Measurements from ENCODE around the gene FKBP1A. TPM values are rescaled to one million over a fixed set of nuclear protein-coding genes. Genes with fewer than 3 reads are reported as not detected.
A peak's percentile ranks its signal among the peaks of the same experiment; 100 is the strongest.

The FKBP1A gene
- total and polyA plus RNA-seq, 2 donors (not counting 3 experiments of a cell fraction or from before 2014, with no cell fraction given), result 968 to 1,972 TPM

- Histone ChIP-seq H2AFZ (ENCODE audit: low read depth, low read length) (no peak overlapping the region), H3K9ac (replicated peaks; ENCODE audit: extremely low read depth, insufficient read depth, low read length) (no peak overlapping the region), H3K4me2 (ENCODE audit: insufficient read depth, low read length) (no peak overlapping the region), H3K9me1 (replicated peaks; ENCODE audit: control insufficient read depth, extremely low read depth, insufficient read depth, low read length) (no peaks in the 10 kb centered on the region), H3K27ac (ENCODE audit: insufficient read depth, low read depth, low read length) (no peak overlapping the region), H3K36me3 (ENCODE audit: control insufficient read depth in 2 of 2, extremely low read depth in 1 of 2, insufficient read depth in 2 of 2, low read length in 2 of 2) (no peaks in the 10 kb centered on the region), H3K9me3 (replicated peaks; ENCODE audit: control insufficient read depth, insufficient read depth, low read length) (no peaks in the 10 kb centered on the region), H3K4me1 (ENCODE audit: control insufficient read depth, extremely low read depth, insufficient read depth, low read length) (peaks cover 65% of the 10 kb centered on the region), H3K4me3 (replicated peaks in 1 of 3; ENCODE audit: insufficient read depth in 1 of 3, low read depth in 1 of 3, low read length in 3 of 3) (no peak overlapping the region), H3K27me3 (ENCODE audit: control insufficient read depth in 2 of 2, insufficient read depth in 2 of 2, low read length in 2 of 2) (no peaks in the 10 kb centered on the region), H4K20me1 (replicated peaks; ENCODE audit: control insufficient read depth, extremely low read depth, insufficient read depth, low read length) (no peaks in the 10 kb centered on the region), H3K79me2 (ENCODE audit: control insufficient read depth, insufficient read depth, low read length) (peaks cover 27% of the 10 kb centered on the region)
- BruUV-seq (replicated peaks), result no TSS peak
- TF ChIP-seq POLR2A (IDR thresholded peaks at IDR 0.05; ENCODE audit: low read depth, low read length), result no peak
- TF ChIP-seq MAX (IDR thresholded peaks at IDR 0.05; ENCODE audit: insufficient read depth, insufficient read length), result no peak
- no peak for TF ChIP-seq EZH2 (IDR thresholded peaks at IDR 0.05; ENCODE audit: borderline replicate concordance, low read depth, low read length, severe bottlenecking)
- TF ChIP-seq FOS (IDR thresholded peaks at IDR 0.05; ENCODE audit: borderline replicate concordance, insufficient read depth, low read length), result no peak
- CTCF ChIA-PET, result interaction anchor here (2.4 kb wide), 1 partner anchor 11 kb away, joined by 5 read pairs; no protein-coding TSS in a partner anchor
- POLR2A ChIA-PET, result interaction anchor here (0.6 kb wide), 1 partner anchor 59 kb away, joined by 3 read pairs; no protein-coding TSS in a partner anchor
- intact Hi-C loops (cut with micrococcal nuclease), result no loop called here
- no peak for FAIRE-seq
- DNase-seq (ENCODE audit: low read depth, low spot score), result no peak
- dilution Hi-C loops (cut with MboI; ENCODE audit: extremely low pct_ligation_motif_present, low sequenced_read_pairs), result no loop called here
Measured at GRCh38 chr20:1331101-1331500, 61.8 kb downstream of the FKBP1A start.

- dilution Hi-C loops (cut with MboI; ENCODE audit: extremely low pct_ligation_motif_present, low sequenced_read_pairs) (no loop called here), intact Hi-C loops (cut with micrococcal nuclease) (no loop called here)
- no peak overlapping the region for H3K4me3 ChIP-seq (replicated peaks in 1 of 3; ENCODE audit: insufficient read depth in 1 of 3, low read depth in 1 of 3, low read length in 3 of 3)
- POLR2A ChIA-PET, result interaction anchor here (0.5 kb wide), 1 partner anchor 61 kb away, joined by 7 read pairs; no protein-coding TSS in a partner anchor
- H4K20me1 ChIP-seq (replicated peaks; ENCODE audit: control insufficient read depth, extremely low read depth, insufficient read depth, low read length), result no peaks in the 10 kb centered on the region
- peak overlapping the region; percentile 35 for H3K27ac ChIP-seq (ENCODE audit: insufficient read depth, low read depth, low read length)
- H3K9me1 ChIP-seq (replicated peaks; ENCODE audit: control insufficient read depth, extremely low read depth, insufficient read depth, low read length), result no peaks in the 10 kb centered on the region
- H3K27me3 ChIP-seq (ENCODE audit: control insufficient read depth in 2 of 2, insufficient read depth in 2 of 2, low read length in 2 of 2), result no peaks in the 10 kb centered on the region
- peaks cover 63% of the 10 kb centered on the region for H3K4me1 ChIP-seq (ENCODE audit: control insufficient read depth, extremely low read depth, insufficient read depth, low read length)
- no peak overlapping the region for H2AFZ ChIP-seq (ENCODE audit: low read depth, low read length)
- peaks cover 28% of the 10 kb centered on the region for H3K79me2 ChIP-seq (ENCODE audit: control insufficient read depth, insufficient read depth, low read length)
- no peaks in the 10 kb centered on the region for H3K9me3 ChIP-seq (replicated peaks; ENCODE audit: control insufficient read depth, insufficient read depth, low read length)
- BruUV-seq (replicated peaks), result no TSS peak
- H3K4me2 ChIP-seq (ENCODE audit: insufficient read depth, low read length), result no peak overlapping the region
- H3K9ac ChIP-seq (replicated peaks; ENCODE audit: extremely low read depth, insufficient read depth, low read length), result no peak overlapping the region
- CTCF ChIA-PET, result interaction anchor here (2.4 kb wide), 1 partner anchor 12 kb away, joined by 5 read pairs; no protein-coding TSS in a partner anchor
- H3K36me3 ChIP-seq (ENCODE audit: control insufficient read depth in 2 of 2, extremely low read depth in 1 of 2, insufficient read depth in 2 of 2, low read length in 2 of 2), result no peaks in the 10 kb centered on the region
- TF ChIP-seq CTCF (IDR thresholded peaks at IDR 0.05; ENCODE audit: extremely low read depth in 1 of 2, insufficient read depth in 1 of 2, low read depth in 1 of 2, low read length in 2 of 2), result no peak
- no peak for TF ChIP-seq EZH2 (IDR thresholded peaks at IDR 0.05; ENCODE audit: borderline replicate concordance, low read depth, low read length, severe bottlenecking)
- TF ChIP-seq FOS (IDR thresholded peaks at IDR 0.05; ENCODE audit: borderline replicate concordance, insufficient read depth, low read length), result no peak
- no peak for TF ChIP-seq JUN (IDR thresholded peaks at IDR 0.05; ENCODE audit: borderline replicate concordance, insufficient read depth, insufficient read length, low read depth)
- TF ChIP-seq POLR2AphosphoS5 (IDR thresholded peaks at IDR 0.05; ENCODE audit: insufficient read depth, low read depth, low read length), result no peak
- TF ChIP-seq MAX (IDR thresholded peaks at IDR 0.05; ENCODE audit: insufficient read depth, insufficient read length), result no peak
- no peak for TF ChIP-seq MYC (IDR thresholded peaks at IDR 0.05; ENCODE audit: low read depth, low read length)
- no peak for TF ChIP-seq POLR2A (IDR thresholded peaks at IDR 0.05; ENCODE audit: low read depth, low read length)
- TF ChIP-seq GATA2 (IDR thresholded peaks at IDR 0.05; ENCODE audit: insufficient read depth, insufficient read length, low read depth, low read length), result no peak
- FAIRE-seq (peak; percentile 15), DNase-seq (ENCODE audit: low read depth, low spot score) (no peak)
Measured at GRCh38 chr20:1330075-1330830, 62.6 kb downstream of the FKBP1A start.

Measured in endothelial cell of umbilical vein (primary cell).